Activated naive CD8-positive, alpha-beta T cell treated with anti-CD3 and anti-CD28 coated beads, Interleukin-2, amount 10 ng/mL, durations not matched to agents 7 days and 5 days (primary cell): ENCODE data around the gene TECTB. TPM values are rescaled to one million over a fixed set of nuclear protein-coding genes. Genes with fewer than 3 reads are reported as not detected.

ENCODE experiments used
- ATAC-seq: fragments of 150-1000 bp; cut with Tn5 transposase; one replicate; pipeline ENCODE4 v1.10.0; 2021; ENCODE audit warnings: low read depth, moderate library complexity
- POLR2A ChIA-PET: fragments of 350-600 bp; sonication (Branson Sonifier 250); formaldehyde crosslinking; loops from one replicate; lab custom pipeline; 2021; ENCODE audit warnings: antibody characterized with exemption; lab: Charles Lee
- DNase-seq: peaks from one replicate; pipeline ENCODE4 v3.0.0; 2021
- H3K27ac Mint-ChIP-seq: one replicate; pipeline ENCODE4 v1.8.0; 2022; ENCODE audit warnings: mild to moderate bottlenecking, mixed read lengths
- H3K27me3 Mint-ChIP-seq: one replicate; pipeline ENCODE4 v1.8.0; 2022; ENCODE audit warnings: mild to moderate bottlenecking, moderate library complexity, mixed read lengths
- H3K36me3 Mint-ChIP-seq: one replicate; pipeline ENCODE4 v1.8.0; 2021; ENCODE audit warnings: mild to moderate bottlenecking, mixed read lengths
- H3K4me1 Mint-ChIP-seq: one replicate; pipeline ENCODE4 v1.8.0; 2021; ENCODE audit warnings: mixed read lengths
- H3K4me3 Mint-ChIP-seq: one replicate; pipeline ENCODE4 v1.8.0; 2022; ENCODE audit warnings: mild to moderate bottlenecking, moderate library complexity, mixed read lengths
- H3K9me3 Mint-ChIP-seq: one replicate; pipeline ENCODE4 v1.8.0; 2021; ENCODE audit warnings: mixed read lengths
- total RNA-seq, 2 experiments: library from RNA; stranded (reverse); gene quantifications; one replicate each; pipeline ENCODE4 v1.2.3, GENCODE V29; 2021

Gene TECTB
- total RNA-seq, 2 experiments from 2014 or later = not detected

GRCh38 chr10:112282086-112282485, 1.1 kb upstream of the TECTB start:
- POLR2A ChIA-PET = no interaction called here
- Mint-ChIP-seq H3K27ac (no peak overlapping the region), H3K4me1 (no peaks in the 10 kb centered on the region), H3K9me3 (no peaks in the 10 kb centered on the region), H3K27me3 (peaks cover 14% of the 10 kb centered on the region), H3K36me3 (no peaks in the 10 kb centered on the region), H3K4me3 (no peak overlapping the region)
- ATAC-seq = no peak
- DNase-seq = no peak

GRCh38 chr10:112286837-112287818, 3.9 kb downstream of the TECTB start:
- Mint-ChIP-seq H3K36me3 (no peaks in the 10 kb centered on the region), H3K27me3 (peaks cover 6% of the 10 kb centered on the region), H3K4me1 (no peaks in the 10 kb centered on the region), H3K9me3 (no peaks in the 10 kb centered on the region), H3K4me3 (no peak overlapping the region), H3K27ac (no peak overlapping the region)
- POLR2A ChIA-PET = no interaction called here
- ATAC-seq (no peak), DNase-seq (no peak)

- Mint-ChIP-seq H3K27me3 (peaks cover 6% of the 10 kb centered on the region), H3K4me3 (no peak overlapping the region), H3K36me3 (no peaks in the 10 kb centered on the region), H3K9me3 (no peaks in the 10 kb centered on the region), H3K27ac (no peak overlapping the region), H3K4me1 (no peaks in the 10 kb centered on the region)
- ATAC-seq = no peak
- DNase-seq = no peak
- POLR2A ChIA-PET = no interaction called here
These were observed 4.6 kb downstream of the TECTB start for GRCh38 chr10:112287844-112288243.

- no peak for ATAC-seq
- no peaks in the 10 kb centered on the region for H3K36me3 Mint-ChIP-seq
These were observed 5.3 kb downstream of the TECTB start for GRCh38 chr10:112288486-112288885.

DNA sequence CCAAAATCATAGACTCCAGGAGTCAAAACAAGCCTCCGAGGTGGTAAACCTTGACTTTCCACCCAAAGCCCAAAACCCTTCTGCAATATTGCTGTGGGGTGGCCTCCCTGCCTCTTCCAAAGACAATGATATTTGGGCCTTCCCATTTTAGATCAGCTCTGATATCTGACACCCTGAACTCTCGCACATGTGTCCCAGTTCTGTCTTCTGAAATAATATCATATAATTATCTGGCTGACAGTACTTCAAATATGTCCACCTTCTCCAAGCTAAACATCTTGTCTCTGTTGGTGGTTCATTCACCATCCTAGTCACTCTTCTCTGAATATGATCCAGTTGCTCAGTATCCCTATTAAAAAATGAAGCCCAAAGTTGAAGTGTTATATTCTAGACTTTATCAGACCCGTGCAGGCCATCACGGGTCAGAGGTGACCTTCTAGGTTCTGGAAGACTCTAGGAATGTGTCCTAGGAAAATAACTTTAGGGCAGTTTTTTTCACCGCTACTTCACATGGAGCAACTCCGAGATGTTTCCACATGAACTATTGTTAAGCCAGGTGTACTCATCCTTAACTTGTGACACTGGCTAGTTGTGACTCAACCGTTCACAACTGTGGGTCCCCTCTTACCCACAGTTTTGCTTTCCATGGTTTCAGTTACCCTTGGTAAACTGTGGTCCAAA, 6.3 kb downstream of the TECTB start:
- POLR2A ChIA-PET = no interaction called here
- H3K4me3 Mint-ChIP-seq = no peak overlapping the region
- H3K27ac Mint-ChIP-seq = no peak overlapping the region
- DNase-seq (no peak), ATAC-seq (no peak)
- no peaks in the 10 kb centered on the region for H3K4me1 Mint-ChIP-seq
- H3K9me3 Mint-ChIP-seq = no peaks in the 10 kb centered on the region
- H3K27me3 Mint-ChIP-seq = peaks cover 2% of the 10 kb centered on the region
- H3K36me3 Mint-ChIP-seq = no peaks in the 10 kb centered on the region

More at GRCh38 chr10:112288486-112288885, 5.3 kb downstream of the TECTB start:
- POLR2A ChIA-PET = no interaction called here
- no peaks in the 10 kb centered on the region for H3K9me3 Mint-ChIP-seq
- no peak overlapping the region for H3K4me3 Mint-ChIP-seq
- DNase-seq = no peak
- H3K27ac Mint-ChIP-seq = no peak overlapping the region
- H3K27me3 Mint-ChIP-seq = peaks cover 5% of the 10 kb centered on the region
- no peaks in the 10 kb centered on the region for H3K4me1 Mint-ChIP-seq

GRCh38 chr10:112290054-112290373, 6.8 kb downstream of the TECTB start:
- no peak overlapping the region for H3K4me3 Mint-ChIP-seq
- H3K4me1 Mint-ChIP-seq = no peaks in the 10 kb centered on the region
- H3K9me3 Mint-ChIP-seq = no peaks in the 10 kb centered on the region
- no peak overlapping the region for H3K27ac Mint-ChIP-seq
- DNase-seq = no peak
- ATAC-seq = no peak
- peaks cover 4% of the 10 kb centered on the region for H3K27me3 Mint-ChIP-seq
- no peaks in the 10 kb centered on the region for H3K36me3 Mint-ChIP-seq
- POLR2A ChIA-PET = no interaction called here

DNA sequence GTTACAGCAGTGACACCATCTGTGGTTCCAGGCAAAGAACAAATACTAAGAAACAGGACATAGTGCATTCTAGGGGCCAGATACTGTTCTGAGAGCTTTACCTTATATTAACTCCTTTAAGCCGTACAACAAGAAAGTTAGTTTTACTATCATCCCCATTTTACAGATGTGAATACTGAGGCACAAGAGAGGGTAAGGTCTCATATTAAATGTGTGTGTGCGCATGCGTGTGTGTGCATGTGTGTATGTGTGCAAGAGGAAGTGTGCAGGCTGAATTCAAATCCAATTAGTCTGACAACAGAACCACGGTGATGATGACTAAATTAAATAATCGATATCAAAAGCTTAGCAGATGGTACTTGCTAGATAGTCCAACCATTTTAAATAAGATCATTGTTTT, 11.0 kb downstream of the TECTB start:
- POLR2A ChIA-PET = no interaction called here
- no peak for ATAC-seq
- H3K27me3 Mint-ChIP-seq = peaks cover 6% of the 10 kb centered on the region

DNA sequence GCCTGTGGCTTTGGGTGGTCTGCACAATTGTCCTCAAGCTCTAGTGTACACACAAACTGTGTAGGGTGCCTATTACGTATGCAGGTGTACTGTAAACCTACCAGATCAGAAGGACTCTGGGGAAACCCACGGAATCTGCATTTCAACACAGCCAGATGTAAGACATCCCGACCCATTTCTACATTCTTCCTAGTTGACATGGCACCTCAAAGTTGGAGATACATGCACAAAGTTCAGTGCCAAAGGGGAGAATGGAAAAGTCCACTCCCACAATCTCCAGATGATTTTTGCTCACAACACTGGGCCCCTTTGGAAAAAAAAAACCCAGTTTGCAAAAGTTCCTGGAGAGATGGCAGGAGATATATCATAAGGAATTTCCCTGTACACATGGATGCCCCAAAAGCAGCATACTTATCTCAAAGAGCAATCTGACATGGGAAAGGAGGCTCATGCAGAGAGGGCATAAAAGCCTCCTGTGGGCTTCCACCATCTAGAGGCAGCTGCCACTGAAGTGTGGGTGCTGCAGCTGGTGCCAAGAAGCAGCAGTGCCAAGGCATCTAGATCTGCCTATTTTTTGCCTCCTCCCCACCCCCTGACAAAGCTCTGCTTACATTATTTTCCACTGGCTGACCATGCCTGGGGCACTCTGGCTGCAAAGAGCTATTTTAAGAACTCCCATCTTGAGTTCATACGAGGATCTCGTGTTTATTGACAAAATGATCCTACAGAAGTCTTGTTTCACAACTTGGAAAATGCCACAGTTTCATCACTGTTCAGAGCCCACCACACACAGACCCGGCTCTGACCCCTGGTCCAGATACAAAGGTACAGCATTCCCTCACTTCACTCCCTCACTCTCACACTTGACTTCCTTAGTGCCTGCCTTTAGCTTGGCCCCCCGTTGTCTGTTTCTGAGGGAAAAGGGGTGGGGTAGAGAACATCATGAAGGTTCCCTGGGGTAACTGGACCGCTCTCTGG, 12.9 kb downstream of the TECTB start:
- Mint-ChIP-seq H3K9me3 (no peaks in the 10 kb centered on the region), H3K4me1 (no peaks in the 10 kb centered on the region), H3K27me3 (peaks cover 13% of the 10 kb centered on the region), H3K27ac (no peak overlapping the region), H3K4me3 (no peak overlapping the region), H3K36me3 (no peaks in the 10 kb centered on the region)
- DNase-seq (no peak), ATAC-seq (no peak)
- POLR2A ChIA-PET = no interaction called here

More for the DNA sequence above, 11.0 kb downstream of the TECTB start:
- Mint-ChIP-seq H3K9me3 (no peaks in the 10 kb centered on the region), H3K4me3 (no peak overlapping the region), H3K27ac (no peak overlapping the region), H3K4me1 (no peaks in the 10 kb centered on the region), H3K36me3 (no peaks in the 10 kb centered on the region)
- DNase-seq = no peak

DNA sequence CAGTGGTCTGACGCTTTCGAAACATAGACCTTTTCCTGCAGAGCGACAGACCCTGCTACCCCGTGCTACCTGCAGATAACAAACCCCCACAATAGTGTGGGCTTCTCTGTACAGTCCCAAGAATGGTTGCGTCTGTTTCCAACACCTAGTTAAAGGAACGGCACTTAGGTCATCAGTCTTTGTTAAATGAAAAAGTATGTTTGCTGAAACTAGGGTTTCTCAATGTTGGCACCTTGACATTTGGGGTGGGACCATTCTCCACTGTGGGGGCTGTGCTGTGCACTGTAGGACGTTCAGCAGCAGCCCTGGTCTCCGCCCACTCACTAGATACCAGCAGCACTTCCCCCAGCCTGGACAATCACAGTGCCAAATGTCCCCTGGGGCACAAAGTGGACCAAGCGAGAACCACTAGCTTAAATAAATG, 13.7 kb downstream of the TECTB start:
- no peaks in the 10 kb centered on the region for H3K4me1 Mint-ChIP-seq
- H3K4me3 Mint-ChIP-seq = no peak overlapping the region
- no peak overlapping the region for H3K27ac Mint-ChIP-seq
- H3K27me3 Mint-ChIP-seq = peaks cover 13% of the 10 kb centered on the region
- H3K9me3 Mint-ChIP-seq = no peaks in the 10 kb centered on the region
- H3K36me3 Mint-ChIP-seq = no peaks in the 10 kb centered on the region
- POLR2A ChIA-PET = no interaction called here
- no peak for ATAC-seq
- no peak for DNase-seq

DNA sequence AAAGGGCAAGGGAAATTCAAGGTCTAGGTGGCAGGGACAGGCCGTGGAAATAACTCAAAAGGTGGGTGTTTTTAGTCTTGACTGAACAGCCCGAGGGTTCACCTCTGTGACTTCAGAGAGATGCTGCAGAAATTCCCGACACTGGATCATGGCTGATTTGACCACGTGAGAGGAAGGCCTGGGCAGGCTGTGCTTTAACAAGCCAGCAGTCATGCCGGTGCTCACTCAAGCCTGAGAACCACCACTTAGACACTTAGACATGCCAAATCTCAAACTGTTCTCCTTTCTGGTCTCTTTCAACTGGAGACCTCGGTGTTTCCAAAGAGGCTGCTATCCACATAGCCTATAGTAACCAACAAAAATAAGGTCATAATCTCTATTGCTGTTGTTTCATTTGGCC, 15.4 kb downstream of the TECTB start:
- ATAC-seq (no peak), DNase-seq (no peak)
- Mint-ChIP-seq H3K4me1 (no peaks in the 10 kb centered on the region), H3K27me3 (peaks cover 15% of the 10 kb centered on the region), H3K4me3 (no peak overlapping the region), H3K36me3 (no peaks in the 10 kb centered on the region), H3K27ac (no peak overlapping the region), H3K9me3 (no peaks in the 10 kb centered on the region)
- POLR2A ChIA-PET = no interaction called here

- H3K36me3 Mint-ChIP-seq = no peaks in the 10 kb centered on the region
- ATAC-seq (no peak), DNase-seq (no peak)
- peaks cover 16% of the 10 kb centered on the region for H3K27me3 Mint-ChIP-seq
- no peaks in the 10 kb centered on the region for H3K9me3 Mint-ChIP-seq
- POLR2A ChIA-PET = no interaction called here
- H3K4me1 Mint-ChIP-seq = no peaks in the 10 kb centered on the region
- H3K4me3 Mint-ChIP-seq = no peak overlapping the region
- no peak overlapping the region for H3K27ac Mint-ChIP-seq
These were observed 16.3 kb downstream of the TECTB start for GRCh38 chr10:112299456-112299855.

- POLR2A ChIA-PET = no interaction called here
- H3K27me3 Mint-ChIP-seq = peaks cover 25% of the 10 kb centered on the region
These were observed 19.1 kb downstream of the TECTB start for GRCh38 chr10:112302335-112302734.

GRCh38 chr10:112303528-112303927, 20.3 kb downstream of the TECTB start:
- POLR2A ChIA-PET = no interaction called here
- Mint-ChIP-seq H3K36me3 (no peaks in the 10 kb centered on the region), H3K27ac (no peak overlapping the region), H3K27me3 (peaks cover 29% of the 10 kb centered on the region), H3K9me3 (no peaks in the 10 kb centered on the region), H3K4me3 (no peak overlapping the region), H3K4me1 (no peaks in the 10 kb centered on the region)
- no peak for DNase-seq
- ATAC-seq = no peak

More at GRCh38 chr10:112302335-112302734, 19.1 kb downstream of the TECTB start:
- H3K4me3 Mint-ChIP-seq = no peak overlapping the region
- H3K4me1 Mint-ChIP-seq = no peaks in the 10 kb centered on the region
- no peaks in the 10 kb centered on the region for H3K9me3 Mint-ChIP-seq
- DNase-seq (no peak), ATAC-seq (no peak)
- no peaks in the 10 kb centered on the region for H3K36me3 Mint-ChIP-seq
- no peak overlapping the region for H3K27ac Mint-ChIP-seq
